Transverse colon (tissue), 4 donors: Measurements from ENCODE around the gene ELP4.

Experiments
- POLR2A ChIP-seq: fragments of 450-650 bp; IDR thresholded peaks from one replicate; pipeline ENCODE4 v1.6.1; 2016; ENCODE audit warnings: antibody characterized with exemption, mild to moderate bottlenecking, moderate library complexity
- POLR2AphosphoS5 ChIP-seq, 3 donors: sonication (generic); formaldehyde crosslinking; IDR thresholded peaks; one replicate each; pipeline ENCODE4 v1.6.1; 2016; ENCODE audit warnings: antibody characterized with exemption in 3 of 3
- TF ChIP-seq, protein P1 (sequence below), 5 experiments: fragments of 200-600 bp in 3 of 5; fragments of 450-650 bp in 2 of 5; sonication (generic) in 3 of 5; IDR thresholded peaks; 1 replicate in 2 of 5; 2 replicates in 3 of 5; pipeline ENCODE4 v1.5.1; 2016 to 2017; ENCODE audit warnings: antibody characterized with exemption in 5 of 5, inconsistent platforms in 3 of 5, mild to moderate bottlenecking in 2 of 5, moderate library complexity in 1 of 5

DNA sequence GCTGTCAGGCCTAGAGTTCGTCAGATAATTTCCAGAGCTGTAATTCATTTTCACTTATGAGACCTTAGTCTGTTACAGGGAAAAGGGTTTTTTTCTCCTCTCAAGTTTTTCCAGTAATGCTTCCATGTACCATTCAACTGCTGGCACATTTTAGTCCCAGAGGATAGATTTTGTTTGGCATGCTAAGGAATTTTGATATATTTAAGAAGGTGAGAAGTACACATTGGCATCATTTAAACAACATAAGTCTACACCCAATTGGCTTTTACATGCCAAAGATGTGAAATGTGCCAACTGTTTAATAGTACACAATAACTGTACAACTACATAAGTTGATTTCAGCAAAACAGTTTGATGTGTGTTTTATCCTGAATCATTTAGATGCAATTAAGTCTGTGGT is 230.6 kb downstream of the ELP4 start:
- TF ChIP-seq, protein P1, sequence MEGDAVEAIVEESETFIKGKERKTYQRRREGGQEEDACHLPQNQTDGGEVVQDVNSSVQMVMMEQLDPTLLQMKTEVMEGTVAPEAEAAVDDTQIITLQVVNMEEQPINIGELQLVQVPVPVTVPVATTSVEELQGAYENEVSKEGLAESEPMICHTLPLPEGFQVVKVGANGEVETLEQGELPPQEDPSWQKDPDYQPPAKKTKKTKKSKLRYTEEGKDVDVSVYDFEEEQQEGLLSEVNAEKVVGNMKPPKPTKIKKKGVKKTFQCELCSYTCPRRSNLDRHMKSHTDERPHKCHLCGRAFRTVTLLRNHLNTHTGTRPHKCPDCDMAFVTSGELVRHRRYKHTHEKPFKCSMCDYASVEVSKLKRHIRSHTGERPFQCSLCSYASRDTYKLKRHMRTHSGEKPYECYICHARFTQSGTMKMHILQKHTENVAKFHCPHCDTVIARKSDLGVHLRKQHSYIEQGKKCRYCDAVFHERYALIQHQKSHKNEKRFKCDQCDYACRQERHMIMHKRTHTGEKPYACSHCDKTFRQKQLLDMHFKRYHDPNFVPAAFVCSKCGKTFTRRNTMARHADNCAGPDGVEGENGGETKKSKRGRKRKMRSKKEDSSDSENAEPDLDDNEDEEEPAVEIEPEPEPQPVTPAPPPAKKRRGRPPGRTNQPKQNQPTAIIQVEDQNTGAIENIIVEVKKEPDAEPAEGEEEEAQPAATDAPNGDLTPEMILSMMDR (IDR thresholded peaks at IDR 0.05), result no peak
- TF ChIP-seq POLR2A (no peak), POLR2AphosphoS5 (IDR thresholded peaks at IDR 0.05) (no peak)
